Mesendoderm (in vitro differentiated cells): ENCODE measurements around the gene TNFRSF8.

ENCODE experiments used
- DNase-seq: peaks from one replicate; pipeline ENCODE4 v3.0.0; 2013
- H2AK5ac ChIP-seq: 2 replicates; pipeline ENCODE4 v1.6.1; 2013; ENCODE audit warnings: low read length, inconsistent platforms
- H2BK120ac ChIP-seq: 2 replicates; pipeline ENCODE4 v1.6.1; 2013; ENCODE audit warnings: low read depth, mild to moderate bottlenecking, low read length, moderate library complexity, mixed read lengths
- H2BK15ac ChIP-seq: replicated peaks from 2 replicates; pipeline ENCODE4 v1.6.1; 2013; ENCODE audit warnings: low read depth, mild to moderate bottlenecking, moderate library complexity
- H2BK5ac ChIP-seq: 2 replicates; pipeline ENCODE4 v1.6.1; 2013; ENCODE audit warnings: low read length, inconsistent platforms
- H3K18ac ChIP-seq: 2 replicates; pipeline ENCODE4 v1.6.1; 2013; ENCODE audit warnings: mild to moderate bottlenecking, low read length, mixed read lengths
- H3K23ac ChIP-seq: one replicate; pipeline ENCODE4 v1.6.1; 2013; ENCODE audit warnings: low read length
- H3K27ac ChIP-seq: 2 replicates; pipeline ENCODE4 v1.5.1; 2013; ENCODE audit warnings: low read depth, mild to moderate bottlenecking, inconsistent platforms, low read length, moderate library complexity
- H3K27me3 ChIP-seq: 2 replicates; pipeline ENCODE4 v1.6.1; 2013; ENCODE audit warnings: low read length, control low read depth, mild to moderate bottlenecking, inconsistent platforms; ENCODE audit not compliant: insufficient read depth, poor library complexity
- H3K36me3 ChIP-seq: 2 replicates; pipeline ENCODE4 v1.6.1; 2013; ENCODE audit warnings: low read length, inconsistent platforms; ENCODE audit not compliant: control insufficient read depth, insufficient read depth
- H3K4ac ChIP-seq: one replicate; pipeline ENCODE4 v1.6.1; 2013; ENCODE audit warnings: low read depth, mild to moderate bottlenecking, low read length, moderate library complexity
- H3K4me1 ChIP-seq: 2 replicates; pipeline ENCODE4 v1.6.1; 2013; ENCODE audit warnings: low read depth, low read length, inconsistent platforms; ENCODE audit not compliant: control insufficient read depth
- H3K4me2 ChIP-seq: 2 replicates; pipeline ENCODE4 v1.6.1; 2013; ENCODE audit warnings: low read length
- H3K4me3 ChIP-seq: 2 replicates; pipeline ENCODE4 v1.5.1; 2013; ENCODE audit warnings: mild to moderate bottlenecking, low read length
- H3K56ac ChIP-seq: one replicate; pipeline ENCODE4 v1.6.1; 2013; ENCODE audit warnings: low read length
- H3K79me1 ChIP-seq: 2 replicates; pipeline ENCODE4 v1.6.1; 2013; ENCODE audit warnings: low read length, inconsistent platforms
- H3K79me2 ChIP-seq: 2 replicates; pipeline ENCODE4 v1.6.1; 2013; ENCODE audit warnings: mild to moderate bottlenecking, low read length; ENCODE audit not compliant: control insufficient read depth, insufficient read depth
- H3K9ac ChIP-seq: 2 replicates; pipeline ENCODE4 v1.6.1; 2013; ENCODE audit warnings: low read length, inconsistent platforms
- H4K5ac ChIP-seq: one replicate; pipeline ENCODE4 v1.6.1; 2013; ENCODE audit warnings: low read length
- H4K8ac ChIP-seq: one replicate; pipeline ENCODE4 v1.6.1; 2013; ENCODE audit warnings: low read depth, mild to moderate bottlenecking, control low read depth, low read length, moderate library complexity
- WGBS: extraction: QIAGEN DNeasy Blood & Tissue Kit; methylation state at CpG from one replicate; pipeline ENCODE4 v1.1.7; 2013; ENCODE audit warnings: low lambda C conversion rate, missing lambda C conversion rate; ENCODE audit not compliant: insufficient coverage; ENCODE audit errors: extremely low coverage; 5-methylcytosine and 5-hydroxymethylcytosine counted together

The TNFRSF8 gene

DNA sequence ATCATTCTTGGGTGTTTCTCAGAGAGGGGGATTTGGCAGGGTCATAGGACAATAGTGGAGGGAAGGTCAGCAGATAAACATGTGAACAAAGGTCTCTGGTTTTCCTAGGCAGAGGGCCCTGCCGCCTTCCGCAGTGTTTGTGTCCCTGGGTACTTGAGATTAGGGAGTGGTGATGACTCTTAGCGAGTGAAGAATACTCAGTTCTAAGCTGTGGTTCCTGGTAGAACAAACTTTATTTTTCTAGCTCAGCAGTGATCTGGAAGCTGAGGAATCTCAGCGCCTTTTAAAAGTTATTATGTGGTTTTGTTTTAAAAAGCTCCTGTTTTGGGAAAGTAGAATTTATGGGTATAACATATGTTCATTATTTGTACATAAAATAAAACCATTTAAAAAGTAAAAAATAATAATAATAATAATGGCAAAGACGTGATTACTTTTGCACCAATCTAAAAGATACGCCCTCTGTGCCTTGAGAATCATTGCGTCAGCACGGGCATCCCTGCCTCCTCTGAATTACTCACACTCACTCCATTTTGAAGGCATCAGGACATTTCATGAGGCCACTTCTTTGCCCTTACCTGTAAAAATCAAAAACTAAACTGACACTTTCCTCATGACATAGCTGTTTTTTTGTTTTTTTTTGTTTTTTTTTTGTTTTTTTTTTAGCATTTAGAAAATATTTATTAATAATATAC, 74.0 kb downstream of the TNFRSF8 start:
- Histone ChIP-seq H3K4ac (no peak overlapping the region), H3K27ac (no peak overlapping the region), H3K4me2 (no peak overlapping the region), H3K79me2 (no peaks in the 10 kb centered on the region), H3K4me3 (no peak overlapping the region), H3K56ac (no peak overlapping the region), H3K18ac (no peak overlapping the region), H3K4me1 (no peaks in the 10 kb centered on the region), H2BK5ac (no peak overlapping the region), H3K23ac (no peak overlapping the region), H3K36me3 (no peaks in the 10 kb centered on the region), H3K9ac (no peak overlapping the region), H3K79me1 (no peaks in the 10 kb centered on the region), H4K5ac (no peak overlapping the region), H2AK5ac (no peak overlapping the region), H3K27me3 (no peaks in the 10 kb centered on the region), H2BK15ac (no peak overlapping the region), H4K8ac (no peak overlapping the region), H2BK120ac (no peak overlapping the region)
- no peak for DNase-seq
- WGBS = no CpG with 5 or more reads among the region's 8 CpGs

DNA sequence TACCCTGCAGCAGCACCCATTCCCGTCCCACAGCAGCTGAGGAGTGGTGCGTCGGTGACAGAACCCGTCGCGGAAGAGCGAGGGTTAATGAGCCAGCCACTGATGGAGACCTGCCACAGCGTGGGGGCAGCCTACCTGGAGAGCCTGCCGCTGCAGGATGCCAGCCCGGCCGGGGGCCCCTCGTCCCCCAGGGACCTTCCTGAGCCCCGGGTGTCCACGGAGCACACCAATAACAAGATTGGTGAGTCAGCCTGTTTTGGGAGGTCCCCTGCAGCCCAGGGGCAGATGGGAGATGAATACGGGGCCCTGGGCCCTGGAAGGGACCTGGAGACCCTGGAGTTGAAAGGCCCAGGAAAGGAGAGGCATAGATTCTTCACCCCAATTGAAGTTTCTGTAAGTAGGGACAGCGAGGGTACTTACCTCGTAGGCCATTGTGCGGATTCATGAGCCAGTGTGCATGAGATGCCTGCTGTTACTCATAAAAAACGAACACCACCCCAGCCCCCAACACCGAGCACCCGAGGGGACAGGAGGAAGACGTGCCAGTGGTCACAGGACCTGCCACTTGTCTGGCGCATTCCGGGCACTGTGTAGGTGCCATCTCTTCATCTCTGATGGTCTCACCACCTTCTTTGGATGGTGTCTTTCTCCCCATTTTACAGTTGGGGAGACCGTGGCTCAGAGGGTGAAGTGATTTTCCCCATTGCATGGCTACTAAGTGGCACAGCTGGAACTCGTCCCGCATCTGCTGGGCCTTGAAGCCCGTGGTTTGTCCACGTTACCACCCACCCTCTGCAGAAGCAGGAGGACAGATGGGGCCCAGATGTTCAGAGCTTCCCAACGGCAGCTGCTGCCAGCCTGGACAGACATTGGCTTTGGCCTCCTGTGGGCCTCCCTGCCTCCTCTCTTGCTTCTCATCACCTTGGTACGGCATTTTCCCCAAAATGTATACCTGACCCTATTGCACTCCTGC, 75.4 kb downstream of the TNFRSF8 start:
- Histone ChIP-seq H4K5ac (no peak overlapping the region), H3K4me1 (no peaks in the 10 kb centered on the region), H2BK15ac (no peak overlapping the region), H2AK5ac (no peak overlapping the region), H4K8ac (no peak overlapping the region), H2BK5ac (no peak overlapping the region), H3K79me2 (no peaks in the 10 kb centered on the region), H3K36me3 (no peaks in the 10 kb centered on the region), H3K27me3 (no peaks in the 10 kb centered on the region), H2BK120ac (no peak overlapping the region), H3K79me1 (no peaks in the 10 kb centered on the region), H3K4me3 (no peak overlapping the region), H3K27ac (no peak overlapping the region), H3K4me2 (no peak overlapping the region), H3K4ac (no peak overlapping the region), H3K56ac (no peak overlapping the region), H3K18ac (no peak overlapping the region), H3K23ac (no peak overlapping the region), H3K9ac (no peak overlapping the region)
- WGBS = no CpG with 5 or more reads among the region's 31 CpGs
- no peak for DNase-seq

DNA sequence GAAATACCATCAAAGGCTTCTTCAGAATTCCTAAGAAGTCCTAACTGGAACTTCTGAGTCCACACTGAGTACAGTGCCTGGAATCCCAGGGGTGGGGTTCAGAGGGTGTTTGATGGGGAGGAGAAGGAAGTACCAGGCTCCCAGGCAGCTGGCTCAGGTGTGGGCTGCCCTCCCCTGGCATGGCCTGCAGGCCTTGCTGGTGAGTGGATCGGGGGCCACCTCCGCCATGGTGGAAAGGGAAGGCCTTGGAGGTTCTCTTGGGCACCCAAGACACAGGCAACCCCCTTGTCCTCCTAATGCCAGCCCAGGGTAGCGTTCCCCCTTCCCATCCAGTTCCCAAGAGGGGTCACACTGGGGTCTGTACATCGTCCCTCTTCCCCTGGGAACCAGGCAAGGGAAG, 76.9 kb downstream of the TNFRSF8 start:
- Histone ChIP-seq H4K5ac (no peak overlapping the region), H3K4me1 (no peaks in the 10 kb centered on the region), H3K18ac (no peak overlapping the region), H2BK5ac (no peak overlapping the region), H3K27ac (no peak overlapping the region), H3K23ac (no peak overlapping the region), H3K4me2 (no peak overlapping the region), H3K27me3 (no peaks in the 10 kb centered on the region), H2AK5ac (no peak overlapping the region), H3K56ac (no peak overlapping the region), H3K4ac (no peak overlapping the region), H2BK15ac (no peak overlapping the region), H3K4me3 (no peak overlapping the region), H2BK120ac (no peak overlapping the region), H3K79me1 (no peaks in the 10 kb centered on the region), H3K79me2 (no peaks in the 10 kb centered on the region), H3K9ac (no peak overlapping the region), H3K36me3 (no peaks in the 10 kb centered on the region), H4K8ac (no peak overlapping the region)
- no CpG with 5 or more reads among the region's 4 CpGs for WGBS
- no peak for DNase-seq

DNA sequence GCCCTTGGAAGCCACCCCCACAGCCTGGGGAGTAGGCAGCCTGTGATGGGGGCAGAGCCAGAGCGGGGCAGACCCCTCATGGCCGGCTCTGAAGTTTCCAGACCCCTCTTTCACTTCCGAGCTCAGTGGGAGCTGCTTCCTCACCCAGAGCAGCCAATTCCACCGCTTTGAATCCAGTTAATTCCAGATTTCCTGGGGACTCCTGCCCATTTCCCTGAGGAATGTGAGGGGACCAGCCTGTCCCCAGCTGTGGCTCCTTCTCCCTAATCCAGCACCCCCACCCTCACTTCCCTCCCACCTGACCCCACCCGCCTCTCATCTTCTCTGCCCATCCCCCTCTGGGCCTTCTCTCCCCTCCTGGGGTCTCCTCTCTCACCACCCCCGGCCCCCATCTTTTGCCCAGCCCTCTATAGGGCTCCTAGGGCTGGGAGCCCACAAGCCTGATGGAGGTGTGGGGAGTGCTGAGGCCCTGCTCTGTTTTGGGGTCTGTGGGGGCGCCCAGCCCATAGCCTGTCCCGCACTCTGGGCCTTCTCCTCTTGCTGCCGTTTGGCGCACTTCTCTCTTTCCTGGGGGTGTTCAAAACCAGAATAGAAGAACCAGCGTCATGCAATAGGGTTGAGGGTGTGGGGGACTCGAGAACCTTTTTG, 77.5 kb downstream of the TNFRSF8 start:
- Histone ChIP-seq H3K4me1 (no peaks in the 10 kb centered on the region), H3K4me2 (no peak overlapping the region), H3K27me3 (no peaks in the 10 kb centered on the region), H3K36me3 (no peaks in the 10 kb centered on the region), H2AK5ac (no peak overlapping the region), H4K8ac (no peak overlapping the region), H2BK120ac (no peak overlapping the region), H3K79me2 (no peaks in the 10 kb centered on the region), H3K23ac (no peak overlapping the region), H3K27ac (no peak overlapping the region), H3K9ac (no peak overlapping the region), H3K56ac (no peak overlapping the region), H2BK15ac (no peak overlapping the region), H3K18ac (no peak overlapping the region), H2BK5ac (no peak overlapping the region), H3K4me3 (no peak overlapping the region), H3K4ac (no peak overlapping the region), H3K79me1 (no peaks in the 10 kb centered on the region), H4K5ac (no peak overlapping the region)
- DNase-seq = no peak
- WGBS = no CpG with 5 or more reads among the region's 12 CpGs

DNA sequence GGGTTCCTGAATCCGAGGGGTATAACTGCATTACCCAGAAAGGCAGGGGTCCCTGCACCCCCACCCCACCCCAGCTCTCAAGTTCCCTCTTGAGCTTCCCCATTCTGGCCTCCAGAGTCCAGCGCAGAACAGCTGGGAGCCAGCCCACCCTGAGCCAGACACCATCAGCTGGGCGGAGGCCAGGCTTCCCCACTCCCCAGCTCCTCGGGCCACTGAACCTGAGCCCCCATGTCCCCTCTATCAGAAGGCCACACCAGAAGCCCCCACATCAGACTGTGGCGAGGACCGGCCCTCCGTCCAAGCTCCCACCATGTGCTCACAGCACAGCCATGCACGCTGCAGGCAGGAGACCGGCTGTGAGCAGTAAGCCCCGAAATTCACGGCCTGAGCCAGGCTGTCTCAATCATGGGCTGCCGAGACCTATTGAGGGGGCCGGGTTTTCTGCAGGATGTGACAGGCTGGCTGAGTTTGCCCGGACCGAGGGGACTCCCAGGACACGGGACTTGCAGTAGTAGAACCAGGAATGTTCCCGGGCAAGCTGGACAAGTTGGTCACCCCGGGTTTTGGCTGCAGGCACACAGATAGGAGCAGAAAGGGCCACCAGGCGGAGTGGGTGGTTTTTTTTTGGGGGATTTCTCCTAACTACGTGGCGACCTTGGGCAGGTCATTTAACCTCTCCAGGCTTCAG, 78.2 kb downstream of the TNFRSF8 start:
- no peak overlapping the region for H3K4me2 ChIP-seq
- WGBS = no CpG with 5 or more reads among the region's 21 CpGs
- no peak overlapping the region for H3K27ac ChIP-seq
- no peaks in the 10 kb centered on the region for H3K4me1 ChIP-seq
- H4K5ac ChIP-seq = no peak overlapping the region
- no peak overlapping the region for H3K4me3 ChIP-seq
- no peak overlapping the region for H3K23ac ChIP-seq
- DNase-seq = no peak
- H3K27me3 ChIP-seq = no peaks in the 10 kb centered on the region
- H3K36me3 ChIP-seq = no peaks in the 10 kb centered on the region
- no peak overlapping the region for H2BK120ac ChIP-seq
- no peak overlapping the region for H2BK5ac ChIP-seq
- no peak overlapping the region for H3K18ac ChIP-seq
- no peak overlapping the region for H3K9ac ChIP-seq
- H2AK5ac ChIP-seq = no peak overlapping the region
- H3K79me1 ChIP-seq = no peaks in the 10 kb centered on the region
- no peak overlapping the region for H3K56ac ChIP-seq
- no peak overlapping the region for H3K4ac ChIP-seq
- H4K8ac ChIP-seq = no peak overlapping the region
- no peak overlapping the region for H2BK15ac ChIP-seq
- H3K79me2 ChIP-seq = no peaks in the 10 kb centered on the region
